ENCODE data around the gene BARHL2.

GRCh38 chr1:90713741-90714509, 3.2 kb downstream of the BARHL2 start:
- TF ChIP-seq, protein P1, sequence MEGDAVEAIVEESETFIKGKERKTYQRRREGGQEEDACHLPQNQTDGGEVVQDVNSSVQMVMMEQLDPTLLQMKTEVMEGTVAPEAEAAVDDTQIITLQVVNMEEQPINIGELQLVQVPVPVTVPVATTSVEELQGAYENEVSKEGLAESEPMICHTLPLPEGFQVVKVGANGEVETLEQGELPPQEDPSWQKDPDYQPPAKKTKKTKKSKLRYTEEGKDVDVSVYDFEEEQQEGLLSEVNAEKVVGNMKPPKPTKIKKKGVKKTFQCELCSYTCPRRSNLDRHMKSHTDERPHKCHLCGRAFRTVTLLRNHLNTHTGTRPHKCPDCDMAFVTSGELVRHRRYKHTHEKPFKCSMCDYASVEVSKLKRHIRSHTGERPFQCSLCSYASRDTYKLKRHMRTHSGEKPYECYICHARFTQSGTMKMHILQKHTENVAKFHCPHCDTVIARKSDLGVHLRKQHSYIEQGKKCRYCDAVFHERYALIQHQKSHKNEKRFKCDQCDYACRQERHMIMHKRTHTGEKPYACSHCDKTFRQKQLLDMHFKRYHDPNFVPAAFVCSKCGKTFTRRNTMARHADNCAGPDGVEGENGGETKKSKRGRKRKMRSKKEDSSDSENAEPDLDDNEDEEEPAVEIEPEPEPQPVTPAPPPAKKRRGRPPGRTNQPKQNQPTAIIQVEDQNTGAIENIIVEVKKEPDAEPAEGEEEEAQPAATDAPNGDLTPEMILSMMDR (optimal IDR thresholded peaks at IDR 0.05 in 1 of 3, IDR thresholded peaks at IDR 0.05 in 1 of 3, conservative IDR thresholded peaks at IDR 0.05 in 1 of 3; ENCODE audit: extremely low read depth in 1 of 3, insufficient read depth in 2 of 3, low read length in 3 of 3) = no peak
- TF ChIP-seq EZH2 (IDR thresholded peaks at IDR 0.05; ENCODE audit: low read length) = no peak

Measured in keratinocyte (primary cell).